Stimulated activated CD8-positive, alpha-beta memory T cell treated with anti-CD3 and anti-CD28 coated beads, Interleukin-12 subunit alpha, Interleukin-12 subunit beta, amount 100 ng/mL, for 1 hour (primary cell): ENCODE results near the gene F8.

Experiments used
- DNase-seq: peaks from one replicate; pipeline ENCODE4 v3.0.0-alpha.2; 2020; ENCODE audit warnings: low read depth

Gene F8

DNA sequence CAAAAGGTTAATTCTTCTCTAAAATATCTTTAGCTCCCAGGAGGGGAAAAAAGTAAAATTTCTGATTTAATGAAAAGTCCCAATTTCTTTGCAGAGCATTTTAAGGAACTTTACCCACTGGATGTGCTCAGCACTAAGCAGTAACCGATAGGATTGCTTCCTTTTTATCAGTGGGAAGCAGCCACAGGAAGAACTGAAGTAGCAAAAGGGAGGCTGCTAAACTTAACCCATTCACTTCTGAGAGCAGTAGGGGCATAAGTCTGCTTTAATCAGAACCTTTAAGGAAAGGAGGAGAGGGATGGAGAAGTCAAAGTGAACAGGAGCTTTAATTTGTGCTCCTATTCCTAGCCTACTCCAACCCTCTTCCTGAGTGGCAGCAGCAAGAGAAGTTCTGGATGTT is at the start of gene F8:
Gene F8, minus strand, starts transcription at position 139 of the 400 bp plus-strand sequence. CDS start 171 bp downstream, outside the sequence.
- no peak for DNase-seq

DNA sequence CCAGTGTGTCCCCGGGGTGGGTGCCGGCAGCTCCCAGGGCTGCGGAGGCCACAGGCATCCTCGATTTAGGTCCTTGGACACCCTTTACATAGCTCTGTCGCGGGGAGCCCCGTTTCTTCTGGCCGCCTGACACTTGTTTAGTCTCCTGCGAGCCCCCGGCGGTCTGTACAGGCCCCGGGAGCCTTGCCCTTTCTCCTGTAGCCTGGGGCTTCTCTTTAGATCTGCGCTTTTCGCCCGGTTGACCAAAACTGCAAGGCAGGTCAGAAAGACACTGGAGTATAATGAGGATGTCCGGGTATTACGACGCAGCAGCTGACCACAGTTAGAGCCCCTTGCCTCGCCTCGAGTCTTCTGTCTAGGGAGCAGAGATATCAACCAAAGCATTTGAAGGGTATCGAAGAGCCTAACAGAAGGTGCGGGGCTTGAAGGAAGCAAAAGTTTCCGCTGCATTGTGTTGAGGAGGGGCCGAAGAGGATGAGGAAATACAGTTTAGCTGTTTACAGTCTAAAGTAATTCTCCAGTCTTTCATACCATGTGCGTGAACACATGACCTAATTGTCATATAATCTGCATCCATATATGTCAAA is 49.3 kb upstream of the F8 start:
- DNase-seq = no peak

DNA sequence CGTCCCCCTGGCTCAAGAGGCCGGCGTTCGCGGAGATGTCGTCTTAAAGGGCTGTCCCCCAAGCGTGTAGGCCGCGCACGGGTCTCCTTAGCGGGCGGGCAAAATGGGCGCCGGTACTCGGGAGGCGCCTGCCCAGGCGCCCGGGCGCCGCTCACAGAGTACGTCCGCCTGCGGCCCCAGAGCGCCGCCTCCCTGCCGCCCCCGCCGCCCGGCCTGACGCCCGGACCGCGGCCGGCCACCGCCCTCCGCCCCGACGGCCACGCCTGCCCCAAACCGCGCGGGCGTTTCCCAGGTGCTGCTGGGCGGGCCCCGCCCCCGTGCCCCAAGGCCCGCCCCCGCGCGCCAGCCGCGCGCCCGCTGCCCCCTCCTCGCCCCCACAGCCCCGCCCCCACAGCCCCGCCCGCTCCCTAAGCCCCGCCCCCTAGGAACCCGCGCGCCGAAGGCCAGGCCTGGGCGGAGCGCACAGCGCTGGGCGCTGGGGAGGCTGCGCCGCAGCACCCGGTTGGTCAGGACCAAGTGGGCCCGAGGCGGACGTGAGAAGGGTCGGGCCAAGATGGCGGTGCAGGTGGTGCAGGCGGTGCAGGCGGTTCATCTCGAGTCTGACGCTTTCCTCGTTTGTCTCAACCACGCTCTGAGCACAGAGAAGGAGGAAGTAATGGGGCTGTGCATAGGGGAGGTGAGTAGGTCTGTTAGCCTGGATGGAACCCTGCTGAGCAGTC is 48.6 kb upstream of the F8 start, which contains the start of the genes BRCC3, CMC4 and MTCP1:
Gene BRCC3, plus strand, starts transcription at position 534 of the 719 bp plus-strand sequence. Its CDS starts 20 bp downstream, at position 554.
Gene CMC4, minus strand, starts transcription at position 162 of the 719 bp plus-strand sequence. CDS start 7,113 bp downstream, outside the sequence.
Gene MTCP1, minus strand, starts transcription at position 162 of the 719 bp plus-strand sequence. CDS start 5,126 bp downstream, outside the sequence.
- peak; percentile 55 for DNase-seq

DNA sequence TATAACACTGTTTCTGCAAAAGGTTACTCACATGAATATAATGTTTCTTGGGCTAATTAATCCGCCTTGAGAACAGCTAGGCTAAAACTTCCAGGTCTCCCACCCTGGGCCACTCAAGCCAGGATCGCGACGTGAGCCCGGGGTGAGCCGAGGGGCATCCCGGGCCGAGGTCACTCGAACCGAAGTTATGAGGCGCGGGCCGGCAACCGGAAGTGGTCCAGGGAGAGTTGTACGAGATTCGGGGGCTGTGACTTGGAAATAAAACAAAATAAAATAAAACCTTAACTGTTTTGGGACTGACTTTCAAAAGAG is 48.1 kb upstream of the F8 start:
- DNase-seq = no peak

DNA sequence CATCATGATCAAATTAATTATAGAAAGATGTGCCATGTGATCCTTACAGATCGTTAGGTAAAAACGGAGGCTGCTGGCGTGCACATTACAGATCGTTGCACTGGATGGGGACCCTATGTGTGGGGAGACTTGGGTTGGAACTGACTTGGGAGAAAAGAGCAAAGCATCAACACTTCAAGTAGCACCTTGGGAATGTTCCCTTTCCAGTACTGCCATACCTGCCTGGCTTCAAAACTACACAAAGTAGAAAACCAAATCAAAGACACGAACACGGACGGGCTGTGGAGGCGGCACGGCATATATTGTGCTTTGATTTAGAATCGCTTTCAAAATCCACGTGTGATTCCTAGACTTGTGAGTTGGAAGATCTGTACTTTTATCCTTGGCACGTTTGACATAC is 47.5 kb upstream of the F8 start:
- DNase-seq = no peak

DNA sequence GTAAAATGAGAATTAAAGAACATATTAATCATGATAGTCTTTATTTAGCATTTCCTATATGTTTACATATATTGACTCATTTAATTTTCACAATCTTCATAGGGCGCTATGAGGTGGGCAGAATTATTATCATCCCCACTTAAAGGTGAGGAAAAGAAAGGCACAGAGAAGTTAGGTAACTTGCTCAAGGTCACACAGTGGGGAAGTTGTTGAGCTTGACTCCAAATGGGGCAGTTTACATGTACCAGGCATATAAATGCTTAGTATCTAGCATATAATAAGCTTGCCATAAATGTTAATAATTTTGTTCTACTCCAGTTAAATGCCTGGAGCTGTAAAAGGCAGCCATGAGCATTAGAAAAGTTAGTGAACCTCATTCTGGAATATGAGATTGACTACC is 46.9 kb upstream of the F8 start:
- no peak for DNase-seq

DNA sequence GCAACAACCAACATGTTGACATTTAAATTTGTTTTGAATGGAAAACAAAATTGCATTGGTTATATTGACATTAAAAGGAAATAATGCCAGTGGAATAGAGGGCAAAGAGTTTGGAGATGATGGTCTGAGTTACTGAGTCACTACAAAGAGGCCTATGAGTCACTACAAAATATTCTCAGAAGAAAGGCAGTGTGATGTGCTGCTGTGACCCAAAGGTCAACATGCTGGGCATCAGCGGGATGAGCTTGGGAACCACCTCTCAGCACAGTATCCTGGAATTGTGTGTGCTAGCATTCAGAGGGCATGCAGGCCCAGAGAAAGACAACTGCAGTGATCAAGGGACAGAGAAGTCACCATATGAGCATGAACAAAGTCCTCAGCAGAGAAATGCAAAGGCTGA is 45.6 kb upstream of the F8 start:
- no peak for DNase-seq

DNA sequence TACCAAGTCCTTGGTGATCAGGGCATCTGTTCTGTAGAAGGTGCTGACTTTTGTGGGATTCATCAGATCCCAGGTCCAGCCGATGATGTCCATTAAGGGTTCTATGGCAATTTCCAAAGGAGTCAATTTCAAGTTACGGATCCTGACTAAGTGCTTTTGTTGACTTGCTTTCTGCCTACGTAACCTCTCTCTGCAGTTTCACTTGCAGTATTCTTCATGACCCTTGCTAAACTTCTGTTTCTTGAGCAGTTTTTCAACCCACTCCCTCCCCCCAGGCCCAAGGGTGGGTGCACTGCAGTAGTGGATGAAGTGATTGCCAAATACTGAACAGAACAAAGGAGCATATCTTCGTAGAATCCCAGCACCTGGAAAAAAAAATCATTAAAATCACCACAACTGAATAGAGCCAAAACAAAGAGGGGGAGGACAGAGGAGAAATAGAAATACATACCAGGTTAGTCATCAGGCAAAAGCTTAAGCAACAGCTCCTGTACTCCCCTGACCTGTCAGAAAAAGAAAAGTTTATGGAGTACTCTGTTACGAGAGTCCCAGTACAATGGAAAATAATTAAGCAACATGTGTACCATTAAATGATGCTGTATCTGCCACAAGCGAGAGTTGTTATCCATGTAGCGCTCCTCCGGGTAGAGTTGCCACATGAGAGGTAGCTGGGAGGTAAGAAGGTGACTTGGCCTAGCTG is 42.7 kb upstream of the F8 start:
- DNase-seq = no peak

DNA sequence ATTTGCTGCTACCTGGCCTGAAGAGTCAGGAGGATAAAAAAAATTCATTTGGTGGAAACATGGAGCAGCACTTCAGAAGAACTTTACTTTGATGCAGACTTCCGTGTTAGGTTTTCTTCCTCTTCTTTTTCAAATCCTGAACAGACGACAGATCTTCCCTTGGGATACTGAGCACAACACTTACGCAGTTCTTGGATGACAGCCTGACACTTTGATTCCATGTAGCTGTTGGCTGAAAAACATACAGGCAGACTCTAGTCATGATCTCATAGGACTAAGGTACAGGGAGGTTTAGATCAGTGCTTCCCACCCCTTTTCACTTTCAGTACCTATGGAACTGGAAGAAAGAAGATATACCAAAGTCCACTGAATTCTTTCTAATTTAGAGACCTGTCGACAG is 39.2 kb upstream of the F8 start:
- DNase-seq = no peak

DNA sequence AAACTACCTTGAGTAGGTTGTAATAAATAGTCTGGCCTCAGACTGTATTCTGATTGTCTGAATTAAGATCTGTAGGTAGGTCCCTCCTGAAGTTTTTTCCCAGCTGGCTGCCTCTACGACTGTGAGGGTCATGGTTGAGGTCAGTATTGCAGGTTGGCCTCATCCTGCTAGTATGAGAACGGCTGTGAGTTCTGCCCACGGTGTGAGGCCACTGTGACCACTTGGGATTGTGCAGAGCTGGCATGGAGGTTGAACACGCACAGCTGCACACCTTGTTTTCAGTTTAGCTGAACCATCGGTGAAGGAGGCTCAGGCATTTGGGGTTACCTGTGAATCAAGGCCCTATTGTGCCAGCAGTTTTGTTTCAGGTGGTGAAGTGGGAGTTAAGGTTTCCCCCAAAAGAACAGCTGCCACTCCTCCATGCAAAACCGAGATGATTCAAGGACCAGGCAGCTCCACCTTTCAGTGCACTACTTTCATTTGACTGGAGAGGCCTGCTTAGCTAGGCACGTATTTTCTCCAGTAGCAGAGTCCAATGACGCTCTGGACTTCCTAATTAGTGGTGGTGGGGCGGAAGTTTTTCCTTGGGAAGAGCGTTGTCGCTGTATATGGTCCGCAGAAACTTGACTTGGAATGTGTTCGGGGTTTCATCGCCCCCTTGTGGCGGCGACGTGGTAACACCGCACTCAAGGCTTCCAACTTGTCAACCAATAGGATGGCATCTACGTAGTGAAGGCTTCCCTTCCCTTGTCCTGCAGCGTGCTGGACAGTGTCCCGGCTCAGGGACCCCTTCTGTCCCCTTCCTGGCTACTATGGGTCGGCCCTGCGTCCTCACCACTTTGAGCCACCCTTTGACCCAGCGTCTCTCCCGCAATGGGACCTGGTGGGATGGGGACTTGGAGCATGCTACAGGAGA is 34.6 kb upstream of the F8 start:
- peak; percentile 19 for DNase-seq

DNA sequence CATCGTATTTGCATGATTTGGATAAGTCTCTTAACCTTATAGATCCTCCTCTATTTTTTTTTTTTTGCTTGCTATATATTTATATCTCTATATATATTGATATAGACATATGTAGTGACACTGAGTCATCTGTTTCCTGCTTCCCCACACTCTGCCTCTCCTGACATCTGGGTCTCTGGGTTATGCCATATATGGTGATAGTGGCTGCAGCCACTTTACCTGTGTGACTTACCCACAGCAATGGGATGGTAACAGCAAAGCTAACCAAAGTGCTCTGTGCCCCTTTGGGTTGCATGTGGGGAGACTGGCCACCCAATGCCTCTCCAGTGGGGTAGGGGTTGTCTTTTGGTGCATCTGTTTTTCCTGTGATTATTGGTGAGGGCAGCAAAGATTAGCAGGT is 33.9 kb upstream of the F8 start:
- no peak for DNase-seq

DNA sequence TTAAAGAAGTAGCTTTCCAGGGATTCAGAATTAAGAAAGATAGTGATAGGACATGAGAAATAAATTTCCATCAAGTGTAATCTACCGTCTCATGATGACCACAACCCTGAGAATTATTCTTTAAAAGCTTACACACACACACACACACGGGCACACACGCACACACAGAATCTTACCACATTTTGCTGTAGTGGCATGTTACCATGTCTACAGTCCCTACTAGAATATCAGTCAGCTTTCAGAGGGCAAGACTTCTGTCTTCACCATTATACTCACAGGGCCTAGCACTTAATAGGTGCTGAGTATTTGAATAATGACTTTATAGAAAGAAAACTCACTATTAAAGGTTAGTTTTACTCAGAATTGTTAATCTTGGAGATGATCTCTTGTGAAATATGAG is 33.0 kb upstream of the F8 start:
- no peak for DNase-seq

DNA sequence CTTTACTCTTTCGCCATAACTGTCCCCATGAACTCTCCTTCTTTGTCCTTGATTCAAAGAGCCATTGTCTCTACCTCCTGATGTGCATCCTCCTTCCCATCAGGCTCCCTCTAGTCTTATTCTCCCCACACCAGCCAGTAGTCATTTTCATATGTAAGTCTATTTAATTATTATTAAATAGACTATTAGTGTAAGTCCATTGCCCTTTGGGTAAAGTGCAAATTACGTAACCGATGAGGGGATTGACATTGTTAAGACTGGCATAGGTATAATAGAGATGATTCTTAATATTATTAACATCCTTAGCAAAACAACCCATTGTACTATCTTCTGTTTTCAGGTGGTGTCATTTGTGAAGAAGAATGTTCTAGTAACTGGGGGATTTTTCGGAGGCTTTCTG is 31.7 kb upstream of the F8 start:
- DNase-seq = no peak

DNA sequence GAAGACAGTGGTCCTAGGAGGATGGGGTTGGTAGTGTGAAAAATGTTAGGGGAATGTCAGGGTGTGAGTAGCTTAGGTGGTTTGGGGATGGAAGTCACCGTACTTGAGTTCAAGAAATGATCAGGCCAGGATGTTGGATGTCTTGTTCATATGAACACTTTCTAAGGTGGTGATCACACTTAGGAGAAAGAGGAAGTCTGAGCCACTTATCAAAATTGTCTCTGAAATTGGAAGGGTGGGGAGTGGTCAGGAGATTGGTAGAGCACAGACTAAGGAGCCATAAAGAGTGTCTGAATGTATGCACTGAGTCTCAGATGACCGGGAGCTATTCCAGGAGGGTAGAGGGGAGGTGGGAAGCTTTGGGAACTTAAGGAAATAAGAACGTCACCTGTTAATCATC is 31.1 kb upstream of the F8 start:
- DNase-seq = no peak

DNA sequence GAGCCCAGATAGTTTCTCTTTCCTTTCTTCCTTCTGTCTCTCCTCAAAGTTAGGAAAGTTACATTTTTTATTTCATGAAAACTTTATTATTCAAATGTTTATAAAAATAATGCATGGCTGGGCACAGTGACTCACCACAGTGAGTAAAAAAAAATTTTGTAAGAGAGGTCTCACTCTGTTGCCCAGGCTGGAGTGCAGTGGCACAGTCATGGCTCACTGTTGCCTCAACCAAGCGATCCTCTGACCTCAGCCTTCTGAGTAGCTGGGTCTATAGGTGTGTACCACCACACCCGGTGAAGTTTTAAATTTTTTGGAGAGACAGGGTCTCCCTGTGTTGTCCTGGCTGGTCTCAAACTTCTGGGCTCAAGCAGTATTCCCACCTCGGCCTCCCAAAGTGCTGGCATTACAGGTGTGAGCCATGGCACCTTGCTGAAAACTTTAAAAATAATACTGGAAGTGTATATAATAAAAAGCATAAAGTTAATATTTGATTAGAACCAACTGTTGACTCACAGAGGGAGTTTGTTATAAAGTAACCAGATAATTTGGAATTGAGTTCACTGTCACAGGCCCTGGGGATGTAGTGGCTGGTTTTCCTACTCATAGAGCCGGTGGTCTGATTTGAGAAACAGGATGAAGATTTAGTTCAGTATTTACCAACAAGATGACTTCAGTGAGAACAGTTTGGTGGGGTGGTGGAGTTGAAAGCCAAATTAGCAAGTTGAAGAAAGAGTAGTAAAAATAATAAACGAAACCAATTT is 30.4 kb upstream of the F8 start:
- DNase-seq = no peak

DNA sequence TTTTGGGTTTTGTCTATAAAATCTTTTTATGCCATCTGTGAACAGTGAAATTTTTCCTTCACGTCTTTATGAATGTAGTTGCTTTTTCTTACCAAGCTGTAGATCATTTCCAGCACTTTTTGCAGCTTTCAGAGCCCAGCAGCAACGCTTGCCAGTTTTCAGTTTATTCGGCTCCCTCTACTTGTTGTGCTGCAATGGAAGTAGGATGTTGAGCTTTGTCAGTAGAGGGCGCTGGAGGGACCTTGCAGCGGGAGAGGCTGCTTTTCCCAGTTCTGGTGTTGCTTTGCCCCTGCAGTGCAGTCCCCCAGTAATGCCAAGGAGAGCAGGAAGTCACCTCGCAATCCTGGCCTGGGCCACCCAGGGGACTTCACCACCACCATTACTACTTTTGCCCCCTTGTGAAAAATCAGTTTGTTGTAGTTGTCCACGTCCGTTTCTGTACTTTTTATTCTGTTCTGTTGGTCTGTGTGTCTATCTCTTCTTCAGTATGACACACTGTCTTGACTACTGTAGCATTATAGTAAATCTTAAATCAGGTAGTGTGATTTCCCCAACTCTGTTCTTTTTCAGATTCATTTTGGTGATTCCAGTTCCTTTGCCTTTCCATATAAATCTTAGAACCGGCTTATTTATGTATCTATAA is 26.6 kb upstream of the F8 start:
- no peak for DNase-seq

DNA sequence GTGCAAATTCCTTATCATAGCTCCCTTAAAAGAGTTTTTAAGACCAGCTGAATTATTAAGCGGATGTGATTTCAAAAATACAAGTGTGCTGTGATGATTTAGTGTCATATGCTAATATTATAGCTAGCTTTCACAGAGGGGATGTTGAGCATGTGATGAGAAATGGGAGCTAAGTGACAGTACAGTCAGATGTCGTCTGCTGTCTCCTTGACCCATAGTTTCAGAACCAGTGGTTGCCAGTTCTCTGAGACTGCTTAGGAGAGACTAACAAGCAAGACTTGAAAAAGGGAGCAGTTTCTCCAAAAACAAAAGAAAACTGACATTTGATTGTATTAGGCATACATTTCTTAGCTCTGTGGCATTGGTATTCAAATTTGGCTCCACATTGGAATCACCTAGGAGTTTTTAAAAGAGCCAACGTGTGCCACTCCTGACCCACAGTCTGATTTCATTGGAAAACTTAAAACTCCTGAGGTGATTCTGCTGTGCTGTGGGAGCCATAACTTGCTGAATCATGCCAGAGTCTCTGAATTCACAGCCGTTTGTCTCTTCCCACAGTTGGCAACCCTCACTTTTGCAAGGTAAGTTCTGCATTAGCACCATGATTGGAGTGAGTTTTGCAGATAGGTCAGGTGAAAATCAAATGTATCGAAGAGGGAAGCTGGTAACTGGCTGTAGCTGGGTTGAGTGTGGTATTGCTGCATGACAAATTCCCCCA is 24.4 kb upstream of the F8 start:
- DNase-seq = no peak

DNA sequence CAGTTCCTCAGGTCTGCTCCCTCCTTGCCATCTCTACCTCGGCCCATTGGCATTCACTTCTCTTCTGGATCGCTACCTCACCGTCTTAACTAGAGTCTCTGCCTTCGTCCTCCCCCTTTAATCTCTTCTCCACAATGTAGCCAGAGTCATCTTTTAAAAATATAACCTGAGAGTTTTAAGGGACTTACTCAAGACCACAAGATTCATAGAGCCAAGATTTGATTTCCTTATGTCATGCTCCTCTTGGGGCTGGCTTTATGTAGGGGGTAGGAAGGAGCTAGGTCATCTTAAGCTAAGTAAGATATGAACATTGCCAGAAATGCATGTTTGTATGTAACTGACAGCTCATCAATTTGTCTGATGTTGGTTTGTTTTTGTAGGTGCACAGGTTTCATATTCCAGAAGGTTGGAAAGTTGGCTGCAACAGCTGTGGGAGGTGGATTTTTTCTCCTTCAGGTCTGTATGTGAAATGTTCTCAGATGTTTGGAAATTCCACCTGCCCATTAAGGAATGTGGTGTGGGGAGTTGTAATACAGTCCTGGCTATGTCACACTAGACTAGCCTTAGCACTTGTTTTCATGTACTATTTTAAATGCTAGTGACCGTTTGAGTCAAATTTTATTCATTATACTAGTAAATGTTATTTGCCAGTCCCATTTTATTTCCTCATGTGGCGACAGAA is 23.7 kb upstream of the F8 start:
- DNase-seq = no peak

DNA sequence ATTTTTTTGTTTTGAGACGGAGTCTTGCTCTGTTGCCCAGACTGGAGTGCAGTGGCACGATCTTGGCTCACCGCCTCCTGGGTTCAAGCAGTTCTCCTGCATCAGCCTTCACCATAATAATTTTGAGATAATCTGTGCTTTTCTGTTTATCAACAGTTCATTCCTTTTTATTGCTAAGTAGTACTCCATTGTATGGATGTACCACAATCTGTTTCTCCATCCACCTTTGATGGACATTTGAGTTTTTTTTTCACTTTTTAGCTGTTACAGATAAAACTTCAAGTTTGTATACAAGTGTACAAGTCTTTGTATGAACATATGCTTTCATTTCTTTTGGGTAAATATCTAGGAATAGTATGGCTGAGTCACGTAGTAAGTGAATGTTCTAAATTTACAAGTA is 13.2 kb upstream of the F8 start:
- no peak for DNase-seq

DNA sequence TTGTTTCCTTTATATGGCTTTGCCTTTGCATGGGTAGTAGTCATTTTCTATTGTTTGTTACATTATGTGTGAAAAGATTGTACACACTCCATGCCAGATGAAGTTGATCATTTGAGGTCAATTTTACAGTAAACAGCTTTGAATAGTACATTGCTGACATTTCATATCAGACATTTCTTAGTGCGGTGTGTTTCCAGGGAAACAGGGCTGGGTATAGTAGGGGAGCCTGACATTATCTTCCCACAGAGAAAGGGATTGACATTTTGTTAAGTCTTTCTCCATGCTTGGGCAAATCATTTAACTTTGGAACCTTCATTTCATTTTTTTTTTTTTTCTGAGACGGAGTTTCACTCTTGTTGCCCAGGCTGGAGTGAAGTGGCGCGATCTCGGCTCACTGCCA is 9.1 kb upstream of the F8 start:
- no peak for DNase-seq
